ENCODE data around the gene RSU1. TPM values are rescaled to one million over a fixed set of nuclear protein-coding genes. Genes with fewer than 3 reads are reported as not detected.

The RSU1 gene
- total and polyA plus RNA-seq, 2 experiments from 2014 or later: 109 to 236 TPM

DNA sequence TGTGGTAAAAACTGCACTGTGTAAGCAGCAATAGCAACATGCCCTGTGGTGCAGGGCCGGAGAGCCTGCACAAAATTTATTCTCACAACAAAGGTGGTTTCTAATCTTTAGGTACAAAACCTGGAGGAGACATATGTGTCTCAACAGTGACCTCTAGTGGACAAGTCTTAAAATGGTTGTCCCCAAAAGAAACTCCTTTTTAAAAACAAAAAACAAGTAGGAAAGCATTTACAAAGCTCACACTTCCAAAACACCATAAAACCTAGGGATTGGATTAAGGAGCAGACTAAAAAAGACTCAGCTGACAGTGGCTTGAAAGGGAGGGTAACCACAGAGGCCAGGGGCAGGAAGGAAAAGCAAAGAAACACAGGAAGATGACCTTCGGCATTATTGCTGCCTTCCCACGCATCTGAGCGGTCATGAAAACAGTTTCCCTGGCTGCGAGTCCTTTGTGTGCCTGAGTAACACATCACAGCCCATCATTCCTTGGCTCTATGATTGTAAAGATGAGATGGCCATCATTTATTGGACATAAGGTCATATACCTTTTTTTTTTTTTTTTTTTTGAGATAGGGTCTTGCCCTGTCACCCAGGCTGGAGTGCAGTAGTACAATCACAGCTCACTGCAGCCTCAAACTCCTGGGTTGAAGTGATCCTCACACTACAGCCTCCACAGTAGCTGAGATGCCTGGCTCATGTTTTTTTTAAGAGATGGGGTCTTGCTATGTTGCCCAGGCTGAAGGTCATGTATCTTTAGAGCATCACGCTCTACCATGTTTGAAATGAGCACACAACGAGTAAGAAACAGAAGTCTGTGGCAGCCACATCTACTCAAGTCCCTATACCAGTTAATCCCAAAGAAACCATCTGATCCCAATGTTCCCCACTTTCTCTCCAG, 39.5 kb downstream of the RSU1 start:
- peak; percentile 69 for DNase-seq
- H3K79me2 ChIP-seq (ENCODE audit: insufficient read depth): peaks cover 91% of the 10 kb centered on the region
- H3K9me3 ChIP-seq (ENCODE audit: low read depth): no peaks in the 10 kb centered on the region
- H3K4me2 ChIP-seq (ENCODE audit: unreplicated experiment): peak overlapping the region; percentile 14
- H3K36me3 ChIP-seq (ENCODE audit: low read depth): peaks cover 10% of the 10 kb centered on the region; the same call in 1 of the 2 replicates
- H3K27ac ChIP-seq: no peak overlapping the region
- no peak overlapping the region; the same call in 1 of the 2 replicates for H3K9ac ChIP-seq
- peaks cover 15% of the 10 kb centered on the region for H3F3A ChIP-seq (ENCODE audit: insufficient read depth)
- in situ Hi-C loops (cut with MboI): loop anchor here (25.0 kb wide), 1 partner anchor 890 kb away; no protein-coding TSS in a partner anchor
- H3K27me3 ChIP-seq (replicated peaks; ENCODE audit: insufficient read depth): no peaks in the 10 kb centered on the region
- WGBS, 2 experiments (ENCODE audit: low coverage in 1 of 2, low lambda C conversion rate in 2 of 2, missing lambda C conversion rate in 2 of 2): 58 to 62% methylated on average over 7 of the region's 7 CpGs
- TF ChIP-seq EZH2 (IDR thresholded peaks at IDR 0.05; ENCODE audit: insufficient read depth, poor library complexity, severe bottlenecking): no peak
- TF ChIP-seq EZH2phosphoT487 (IDR thresholded peaks at IDR 0.05; ENCODE audit: insufficient read depth, low read depth): no peak
- peaks cover 9% of the 10 kb centered on the region; the same call in 1 of the 2 replicates for H3K4me1 ChIP-seq (ENCODE audit: insufficient read depth)
- peak overlapping the region; percentile 35; the same call in 1 of the 2 replicates for H2AFZ ChIP-seq
- H3K9me2 ChIP-seq (ENCODE audit: insufficient read depth): no peaks in the 10 kb centered on the region
- no peaks in the 10 kb centered on the region for H4K20me1 ChIP-seq (ENCODE audit: insufficient read depth)
- H3K4me3 ChIP-seq: no peak overlapping the region

GRCh38 chr10:16776896-16777295, 40.3 kb downstream of the RSU1 start:
- Histone ChIP-seq H3K4me2 (ENCODE audit: unreplicated experiment) (peak overlapping the region; percentile 14), H2AFZ (no peak overlapping the region), H3K79me2 (ENCODE audit: insufficient read depth) (peaks cover 90% of the 10 kb centered on the region), H3K36me3 (ENCODE audit: low read depth) (peaks cover 10% of the 10 kb centered on the region; the same call in 1 of the 2 replicates), H3K27me3 (replicated peaks; ENCODE audit: insufficient read depth) (no peaks in the 10 kb centered on the region), H3K9me3 (ENCODE audit: low read depth) (no peaks in the 10 kb centered on the region), H3K9ac (no peak overlapping the region; the same call in 1 of the 2 replicates), H3K4me3 (no peak overlapping the region), H3K4me1 (ENCODE audit: insufficient read depth) (peaks cover 9% of the 10 kb centered on the region; the same call in 1 of the 2 replicates), H3K27ac (no peak overlapping the region), H3K9me2 (ENCODE audit: insufficient read depth) (no peaks in the 10 kb centered on the region), H4K20me1 (ENCODE audit: insufficient read depth) (no peaks in the 10 kb centered on the region), H3F3A (ENCODE audit: insufficient read depth) (peaks cover 15% of the 10 kb centered on the region)
- WGBS, 2 experiments (ENCODE audit: low coverage in 1 of 2, low lambda C conversion rate in 2 of 2, missing lambda C conversion rate in 2 of 2): 41 to 50% methylated on average over 3 of the region's 3 CpGs
- DNase-seq: peak; percentile 11
- no peak for TF ChIP-seq EZH2 (IDR thresholded peaks at IDR 0.05; ENCODE audit: insufficient read depth, poor library complexity, severe bottlenecking)
- no peak for TF ChIP-seq EZH2phosphoT487 (IDR thresholded peaks at IDR 0.05; ENCODE audit: insufficient read depth, low read depth)
- in situ Hi-C loops (cut with MboI): loop anchor here (25.0 kb wide), 1 partner anchor 890 kb away; no protein-coding TSS in a partner anchor

DNA sequence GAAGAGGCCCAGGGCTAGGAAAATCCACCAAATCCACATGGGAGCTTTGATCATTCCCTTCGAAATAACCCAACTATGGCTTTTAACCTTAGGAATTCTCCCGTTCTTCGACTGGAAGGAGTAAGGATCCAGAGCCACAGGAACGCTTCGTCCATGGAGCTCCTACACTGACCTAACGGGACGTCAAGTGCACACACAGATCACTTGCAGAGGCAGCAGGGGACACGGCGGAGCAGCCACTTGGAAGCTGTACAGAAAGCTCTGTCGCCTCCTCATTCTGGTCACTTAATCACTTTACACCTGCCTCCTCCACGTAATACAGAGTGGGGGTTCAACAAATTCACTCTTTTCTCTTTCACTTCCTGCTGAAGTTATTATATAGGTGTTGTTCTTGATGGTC, 43.9 kb downstream of the RSU1 start:
- Histone ChIP-seq H3K27me3 (replicated peaks; ENCODE audit: insufficient read depth) (no peaks in the 10 kb centered on the region), H3K4me1 (ENCODE audit: insufficient read depth) (peaks cover 9% of the 10 kb centered on the region; the same call in 1 of the 2 replicates), H2AFZ (no peak overlapping the region), H3K9me3 (ENCODE audit: low read depth) (no peaks in the 10 kb centered on the region), H3K9ac (no peak overlapping the region), H3K79me2 (ENCODE audit: insufficient read depth) (peaks cover 89% of the 10 kb centered on the region), H3K36me3 (ENCODE audit: low read depth) (no peaks in the 10 kb centered on the region), H3F3A (ENCODE audit: insufficient read depth) (peaks cover 9% of the 10 kb centered on the region), H3K9me2 (ENCODE audit: insufficient read depth) (no peaks in the 10 kb centered on the region), H3K27ac (no peak overlapping the region), H3K4me2 (ENCODE audit: unreplicated experiment) (no peak overlapping the region), H3K4me3 (no peak overlapping the region), H4K20me1 (ENCODE audit: insufficient read depth) (no peaks in the 10 kb centered on the region; the same call in 1 of the 2 replicates)
- TF ChIP-seq EZH2phosphoT487 (IDR thresholded peaks at IDR 0.05; ENCODE audit: insufficient read depth, low read depth) (no peak), EZH2 (IDR thresholded peaks at IDR 0.05; ENCODE audit: insufficient read depth, poor library complexity, severe bottlenecking) (no peak)
- in situ Hi-C loops (cut with MboI): no loop called here
- 92 to 93% methylated on average over 11 of the region's 11 CpGs for WGBS, 2 experiments (ENCODE audit: low coverage in 1 of 2, low lambda C conversion rate in 2 of 2, missing lambda C conversion rate in 2 of 2)
- DNase-seq: no peak

DNA sequence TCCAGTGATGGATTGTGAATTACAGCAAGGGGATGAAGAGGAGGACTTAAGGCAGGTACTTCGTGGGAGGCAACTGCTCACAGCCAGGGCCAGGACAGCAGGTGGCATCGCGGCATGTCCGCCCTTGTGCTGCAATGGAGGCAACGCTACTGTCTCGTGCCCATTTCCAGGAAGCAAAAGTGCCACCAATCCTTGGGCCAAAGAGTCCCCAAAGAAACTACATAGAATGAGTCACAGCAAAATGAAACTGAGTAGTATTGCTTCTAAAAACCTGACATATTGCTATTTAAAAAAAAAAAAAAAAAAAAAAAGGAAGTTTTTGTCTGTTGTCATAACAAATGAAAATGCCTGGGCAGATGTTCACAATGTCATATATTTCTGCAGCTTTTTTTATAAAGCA, 46.6 kb downstream of the RSU1 start:
- H4K20me1 ChIP-seq (ENCODE audit: insufficient read depth): no peaks in the 10 kb centered on the region; the same call in 1 of the 2 replicates
- H3K4me1 ChIP-seq (ENCODE audit: insufficient read depth): no peaks in the 10 kb centered on the region
- TF ChIP-seq EZH2phosphoT487 (IDR thresholded peaks at IDR 0.05; ENCODE audit: insufficient read depth, low read depth) (no peak), EZH2 (IDR thresholded peaks at IDR 0.05; ENCODE audit: insufficient read depth, poor library complexity, severe bottlenecking) (no peak)

More for the DNA sequence above, 46.6 kb downstream of the RSU1 start:
- Histone ChIP-seq H3K9ac (no peak overlapping the region), H2AFZ (no peak overlapping the region), H3F3A (ENCODE audit: insufficient read depth) (no peaks in the 10 kb centered on the region), H3K36me3 (ENCODE audit: low read depth) (no peaks in the 10 kb centered on the region), H3K9me2 (ENCODE audit: insufficient read depth) (no peaks in the 10 kb centered on the region), H3K27me3 (replicated peaks; ENCODE audit: insufficient read depth) (no peaks in the 10 kb centered on the region), H3K79me2 (ENCODE audit: insufficient read depth) (peaks cover 96% of the 10 kb centered on the region), H3K4me3 (no peak overlapping the region), H3K4me2 (ENCODE audit: unreplicated experiment) (no peak overlapping the region), H3K27ac (no peak overlapping the region), H3K9me3 (ENCODE audit: low read depth) (no peaks in the 10 kb centered on the region)
- 95 to 100% methylated on average over 6 of the region's 6 CpGs for WGBS, 2 experiments (ENCODE audit: low coverage in 1 of 2, low lambda C conversion rate in 2 of 2, missing lambda C conversion rate in 2 of 2)
- in situ Hi-C loops (cut with MboI): no loop called here
- no peak for DNase-seq

Measured in GM23248 (cell line).